AG08395 (cell line): ENCODE measurements around the gene PLXNA4.
"Not testable (repeated sequence)": the region's sequence is repeated elsewhere in the genome, so short reads cannot be mapped to it uniquely, and the experiment has no call there.

Source experiments
- DNase-seq: peaks from one replicate; pipeline ENCODE4 v3.0.0; 2012; ENCODE audit warnings: mixed read lengths, low spot score

PLXNA4 gene

DNA sequence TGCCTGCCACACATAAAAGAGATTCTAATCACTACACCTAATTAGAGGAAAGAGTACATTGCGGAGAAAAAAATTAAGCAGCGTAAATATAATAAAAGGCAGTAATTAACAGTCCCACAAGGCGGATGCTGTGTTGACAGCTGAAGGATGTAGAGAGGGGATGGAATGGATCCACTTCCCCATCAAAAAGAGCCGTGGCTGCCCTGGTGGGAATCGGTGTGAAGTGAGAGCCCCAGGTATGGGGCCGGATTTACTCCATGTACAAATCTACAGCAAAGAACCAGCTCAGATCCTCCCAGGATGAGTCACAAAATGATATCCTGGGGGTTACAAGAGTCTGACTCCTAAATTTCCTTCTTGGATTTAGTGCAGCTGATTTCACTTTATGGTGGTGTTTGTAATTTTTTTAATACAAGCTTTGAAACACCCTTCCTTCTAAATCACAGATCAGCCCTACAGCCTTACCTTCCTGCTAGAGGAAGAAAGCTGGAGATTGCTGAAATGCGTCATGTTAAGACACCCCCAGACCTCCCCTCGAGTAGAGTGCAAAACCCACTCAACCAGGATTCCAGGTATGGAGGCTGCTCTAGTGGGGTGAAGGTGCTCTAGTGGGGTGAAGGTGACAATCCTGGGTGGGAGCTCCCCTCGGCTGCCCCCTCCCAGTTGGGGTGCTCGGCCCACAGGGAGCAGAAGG, 398.4 kb downstream of the PLXNA4 start:
- DNase-seq: peak; percentile 22

DNA sequence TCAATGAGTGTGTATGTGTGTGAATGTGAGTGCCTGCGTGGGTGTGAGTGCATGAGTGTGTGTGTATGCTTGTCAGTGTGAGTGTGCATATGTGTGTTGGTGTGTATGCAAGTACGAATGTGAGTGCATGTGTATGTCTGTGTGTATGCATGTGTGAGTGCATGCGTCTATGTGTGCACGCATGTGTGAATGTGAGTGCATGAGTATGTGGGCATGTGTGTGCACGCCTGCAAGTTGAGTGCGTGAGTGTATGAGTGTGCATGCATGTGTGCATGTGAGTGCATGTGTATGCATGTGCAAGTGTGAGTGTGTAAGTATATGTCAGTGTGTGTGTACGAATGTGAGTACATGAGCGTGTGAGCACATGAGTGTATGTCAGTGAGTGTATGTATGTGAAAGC, 399.6 kb downstream of the PLXNA4 start:
- no peak for DNase-seq

DNA sequence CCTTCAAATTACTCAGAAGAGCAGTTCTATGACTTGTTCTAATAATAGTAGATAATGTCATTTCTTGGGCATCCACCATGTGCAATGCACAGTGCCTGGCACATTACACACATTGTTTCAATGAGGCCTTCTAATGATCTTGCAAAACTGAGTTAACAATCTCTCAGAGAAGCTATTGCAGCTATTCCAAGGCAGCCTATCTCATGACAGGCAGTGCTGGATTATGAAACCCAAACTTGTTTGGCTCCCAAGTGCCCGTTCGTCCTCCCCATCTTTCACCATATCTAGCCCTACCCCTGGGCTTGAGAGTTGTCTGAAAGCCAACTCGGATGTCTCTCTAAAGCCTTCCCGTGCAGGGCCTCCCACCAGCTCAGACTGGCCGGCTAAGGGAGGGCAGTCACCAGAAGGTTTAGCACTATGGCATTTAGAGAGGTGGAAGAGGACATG, 405.1 kb downstream of the PLXNA4 start:
- DNase-seq: peak; percentile 32

DNA sequence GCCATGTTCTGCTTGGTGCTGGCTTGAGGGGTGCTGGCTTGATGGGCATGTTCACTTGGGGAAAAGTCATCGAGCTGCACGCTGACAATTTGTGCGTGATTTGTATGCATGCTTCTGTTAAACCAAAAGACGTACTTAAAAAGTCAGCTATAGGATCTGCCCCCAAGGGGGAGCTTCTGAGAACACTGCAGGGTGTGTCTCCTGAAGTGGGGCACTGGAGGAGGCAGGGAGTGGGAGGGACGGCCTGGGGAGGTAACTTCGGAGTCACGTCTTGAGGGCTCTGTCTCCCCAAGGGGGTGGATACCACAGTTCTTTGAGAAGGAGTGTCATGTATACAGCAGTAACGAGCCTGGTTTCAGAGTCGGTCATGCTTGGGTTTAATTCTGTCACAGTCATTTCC, 406.5 kb downstream of the PLXNA4 start:
- no peak for DNase-seq

DNA sequence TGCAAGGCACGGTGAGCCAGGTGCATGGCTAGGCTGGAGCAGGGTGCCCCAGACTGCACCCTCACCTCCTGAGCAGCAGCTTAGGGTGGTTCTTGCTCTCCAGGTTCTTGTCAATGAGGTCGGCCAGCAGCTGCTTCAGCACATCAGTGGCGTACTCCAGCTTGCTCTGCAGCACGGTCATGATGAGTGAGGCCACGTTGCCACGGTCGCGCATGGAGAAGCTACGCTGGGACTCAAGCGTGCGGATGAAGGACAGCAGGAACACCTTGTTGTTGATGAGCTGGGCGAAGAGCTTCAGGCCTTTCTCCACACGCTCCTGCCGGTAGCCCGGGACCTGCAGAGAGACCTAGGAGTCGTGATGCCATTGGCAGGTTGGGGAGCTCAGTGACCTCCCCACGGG, 408.0 kb downstream of the PLXNA4 start:
- DNase-seq: no peak

DNA sequence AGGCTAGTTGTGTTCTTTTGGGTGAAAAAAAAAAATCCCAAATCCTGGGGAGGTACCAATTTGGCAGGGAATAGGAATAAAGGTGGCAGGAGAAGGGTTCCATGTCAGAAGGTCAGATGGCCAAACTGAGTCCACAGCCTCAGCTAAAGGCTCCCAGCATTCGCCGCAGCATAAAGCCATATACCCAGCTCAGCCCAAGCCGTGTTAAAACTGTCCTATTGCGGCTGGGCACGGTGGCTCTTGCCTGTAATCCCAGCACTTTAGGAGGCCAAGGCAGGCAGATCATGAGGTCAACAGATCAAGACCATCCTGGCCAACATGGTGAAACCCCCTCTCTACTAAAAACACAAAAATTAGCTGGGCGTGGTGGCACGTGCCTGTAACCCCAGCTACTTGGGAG, 410.6 kb downstream of the PLXNA4 start:
- not testable (repeated sequence) for DNase-seq

DNA sequence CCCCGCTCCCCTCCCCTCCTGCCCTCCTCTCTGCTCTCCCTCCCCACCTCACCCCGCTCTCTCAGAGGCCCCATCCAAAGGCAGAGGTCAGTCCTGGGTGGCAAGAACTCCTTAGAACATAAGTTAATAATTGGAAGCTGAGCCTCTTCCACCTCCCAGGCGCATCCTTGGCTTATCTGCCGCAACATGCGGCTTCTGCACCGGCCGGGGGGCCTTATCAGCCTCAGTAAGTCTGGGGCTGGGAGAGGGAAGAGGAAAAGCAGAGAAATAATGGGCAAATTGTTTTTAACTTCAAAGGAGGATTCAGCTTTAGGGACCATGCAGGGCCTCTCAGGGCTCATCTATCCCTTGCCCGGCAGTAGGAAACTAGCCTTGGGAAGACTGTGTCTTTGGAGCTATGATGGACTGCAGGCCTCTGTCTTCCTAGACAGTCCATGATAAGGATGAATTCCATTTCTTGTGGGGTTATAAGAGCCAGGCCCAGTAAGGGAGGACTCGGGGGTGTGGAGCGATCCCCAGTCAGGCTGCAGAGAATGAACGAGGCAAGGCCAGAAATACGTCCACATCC, 411.6 kb downstream of the PLXNA4 start:
- DNase-seq: no peak

DNA sequence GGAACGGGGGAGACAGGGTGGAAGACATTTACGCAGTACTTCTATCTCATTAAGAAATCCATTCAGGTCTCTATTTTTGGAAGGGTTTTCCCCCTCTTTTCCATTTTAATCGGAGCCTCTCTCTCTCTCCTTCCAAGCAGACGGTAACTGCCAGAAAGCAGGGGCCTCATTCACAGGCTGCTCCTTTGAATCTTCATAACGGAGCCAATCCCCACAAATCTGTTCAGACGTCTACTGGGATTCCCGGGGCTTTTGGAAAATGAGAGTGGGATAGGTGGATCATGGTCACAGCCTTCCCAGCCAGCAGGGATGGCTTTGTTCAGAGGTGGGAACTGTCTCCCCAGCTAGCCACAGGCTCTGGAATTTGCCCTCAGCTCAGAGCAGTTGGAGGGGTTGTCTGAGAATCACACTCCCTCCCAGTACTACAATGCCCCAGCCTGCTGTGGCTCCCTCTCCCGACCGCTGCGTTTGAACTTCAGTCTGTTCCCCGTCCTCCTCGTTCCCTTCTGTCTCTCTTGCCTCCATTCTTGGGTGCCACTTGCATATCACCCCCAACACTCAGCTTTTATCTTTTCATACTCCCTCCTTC, 413.6 kb downstream of the PLXNA4 start:
- no peak for DNase-seq

DNA sequence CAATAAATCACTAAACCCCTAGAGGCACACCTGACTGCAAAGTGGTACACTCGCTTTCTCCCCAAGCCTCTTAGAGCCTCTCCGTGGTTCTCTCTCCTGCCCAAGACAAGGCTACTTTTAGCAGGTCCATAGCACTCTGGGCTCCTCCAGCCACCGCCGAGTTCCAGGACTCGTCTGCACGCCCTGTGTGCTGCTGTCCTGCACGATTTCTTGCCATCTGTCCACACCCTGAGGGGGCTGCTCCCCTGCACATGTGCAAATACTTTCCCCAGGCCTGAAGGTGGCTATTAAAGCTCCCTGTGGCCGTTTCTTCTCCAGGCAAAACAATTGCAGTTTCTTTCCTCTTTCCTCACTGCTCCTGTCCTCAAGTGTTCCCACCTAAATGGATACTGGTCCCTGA, 414.3 kb downstream of the PLXNA4 start:
- no peak for DNase-seq

DNA sequence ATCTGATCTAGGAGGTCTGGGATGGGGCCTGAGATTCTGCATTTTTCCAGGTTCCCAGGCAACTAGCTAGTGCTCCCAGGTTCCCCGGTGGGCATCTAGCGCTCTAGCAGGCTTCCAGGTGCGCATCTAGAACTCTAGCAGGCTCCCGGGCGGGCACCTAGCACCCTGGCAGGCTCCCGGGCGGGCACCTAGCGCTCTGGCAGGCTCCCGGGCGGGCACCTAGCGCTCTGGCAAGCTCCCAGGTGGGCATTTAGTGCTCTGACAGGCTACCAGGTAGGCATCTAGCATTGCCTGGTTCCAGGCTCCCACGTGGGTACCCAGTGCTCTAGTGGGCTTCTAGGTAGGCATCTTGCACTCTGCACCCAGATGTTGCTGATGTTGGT, 414.7 kb downstream of the PLXNA4 start:
- no peak for DNase-seq

DNA sequence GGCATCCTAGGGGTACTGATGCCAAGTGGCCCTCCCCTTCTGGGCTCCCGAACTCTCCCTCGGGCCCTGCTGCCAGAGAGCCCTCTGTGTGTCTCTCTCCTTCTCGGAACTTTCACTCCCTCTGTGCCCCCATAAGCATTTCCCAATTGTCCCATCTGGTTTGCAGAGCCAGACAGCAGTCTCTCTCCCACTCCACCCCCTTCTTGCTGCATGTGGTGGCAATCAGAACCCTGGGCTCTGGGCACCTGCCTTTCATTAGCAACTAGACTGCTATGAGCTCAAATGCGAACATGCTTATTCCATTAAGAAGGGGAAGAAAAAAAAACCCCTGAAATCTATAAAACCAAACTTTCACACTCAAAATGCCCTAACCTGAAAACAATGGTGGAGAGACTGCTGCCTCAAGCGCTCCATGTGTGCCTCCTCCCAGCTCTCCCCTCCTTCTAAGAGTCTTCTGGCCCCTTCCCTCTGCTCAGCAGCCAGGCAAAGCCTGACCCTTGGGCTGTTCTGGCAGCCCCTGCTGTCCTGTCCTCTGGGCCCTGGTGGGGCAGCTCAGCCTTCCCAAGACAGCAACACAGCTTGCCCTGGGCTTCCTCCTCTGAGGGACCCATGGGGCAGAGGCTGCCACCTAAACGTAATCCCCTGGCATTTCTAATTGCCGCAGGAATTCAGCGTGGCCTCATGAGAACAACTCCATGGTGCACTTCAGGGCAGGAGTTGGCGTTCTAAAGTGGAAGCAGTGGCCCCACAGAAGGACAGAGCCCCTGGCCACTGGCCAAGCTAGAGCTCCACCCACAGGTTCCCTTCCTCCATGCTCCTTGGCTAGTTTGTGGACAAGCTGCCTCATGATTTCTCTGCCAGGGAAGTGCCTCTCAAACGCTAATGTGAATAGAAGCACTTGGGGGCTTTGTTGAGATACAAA, 415.4 kb downstream of the PLXNA4 start:
- peak; percentile 41 for DNase-seq

DNA sequence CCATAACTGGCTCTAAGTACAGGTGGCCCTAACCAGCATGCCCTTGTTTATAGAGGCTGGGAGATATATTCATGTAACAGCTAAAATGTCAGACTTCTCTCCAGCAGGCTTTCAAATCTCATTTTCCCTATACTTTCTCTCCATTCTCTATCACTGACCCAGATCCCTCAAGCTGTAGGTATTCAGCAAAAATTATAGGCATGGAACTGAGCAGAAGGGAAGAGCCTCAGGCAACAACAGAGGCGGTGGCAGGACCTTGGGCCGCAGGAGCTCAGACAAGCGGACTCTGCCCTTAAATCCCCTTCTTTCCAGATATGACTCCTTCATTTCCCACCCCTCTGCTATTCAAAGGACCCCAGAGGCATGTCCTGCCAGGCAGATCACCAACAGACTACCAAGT, 417.4 kb downstream of the PLXNA4 start:
- DNase-seq: no peak

DNA sequence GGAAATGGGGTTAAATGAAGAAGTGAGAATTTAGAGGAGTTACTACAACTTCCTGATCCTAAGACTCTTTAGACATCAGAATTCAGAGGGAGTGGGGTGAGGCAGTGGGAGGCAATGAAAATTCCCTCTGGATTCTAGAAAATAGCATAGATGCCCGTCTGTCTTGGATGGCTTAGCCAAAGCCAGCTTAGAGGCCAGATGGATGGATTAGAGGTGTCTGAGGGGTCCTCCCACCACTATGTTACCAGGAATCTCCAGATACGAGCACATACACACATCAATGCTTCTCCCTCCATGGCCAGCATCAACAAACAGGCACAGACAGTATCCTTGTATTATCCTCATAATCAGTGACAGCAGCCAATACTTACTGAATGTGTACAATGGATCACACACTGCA, 418.1 kb downstream of the PLXNA4 start:
- no peak for DNase-seq

DNA sequence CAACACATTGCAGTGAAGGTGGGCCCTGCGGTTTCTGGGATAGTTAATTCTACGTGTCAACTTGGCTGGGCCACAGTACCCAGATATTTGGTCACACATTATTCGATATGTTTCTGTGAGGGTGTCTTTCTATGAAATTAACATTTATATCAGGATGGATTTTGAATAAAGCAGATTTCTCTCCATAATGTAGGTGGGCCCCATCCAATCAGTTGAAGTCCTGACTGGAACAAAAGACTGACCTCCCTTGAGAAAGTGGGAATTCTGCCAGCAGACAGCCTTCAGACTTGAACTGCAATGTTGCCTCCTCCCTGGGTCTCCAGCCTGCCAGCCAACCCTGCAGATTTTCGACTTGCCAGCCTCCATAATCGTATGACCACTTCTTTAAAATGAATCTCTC, 420.6 kb downstream of the PLXNA4 start:
- no peak for DNase-seq

DNA sequence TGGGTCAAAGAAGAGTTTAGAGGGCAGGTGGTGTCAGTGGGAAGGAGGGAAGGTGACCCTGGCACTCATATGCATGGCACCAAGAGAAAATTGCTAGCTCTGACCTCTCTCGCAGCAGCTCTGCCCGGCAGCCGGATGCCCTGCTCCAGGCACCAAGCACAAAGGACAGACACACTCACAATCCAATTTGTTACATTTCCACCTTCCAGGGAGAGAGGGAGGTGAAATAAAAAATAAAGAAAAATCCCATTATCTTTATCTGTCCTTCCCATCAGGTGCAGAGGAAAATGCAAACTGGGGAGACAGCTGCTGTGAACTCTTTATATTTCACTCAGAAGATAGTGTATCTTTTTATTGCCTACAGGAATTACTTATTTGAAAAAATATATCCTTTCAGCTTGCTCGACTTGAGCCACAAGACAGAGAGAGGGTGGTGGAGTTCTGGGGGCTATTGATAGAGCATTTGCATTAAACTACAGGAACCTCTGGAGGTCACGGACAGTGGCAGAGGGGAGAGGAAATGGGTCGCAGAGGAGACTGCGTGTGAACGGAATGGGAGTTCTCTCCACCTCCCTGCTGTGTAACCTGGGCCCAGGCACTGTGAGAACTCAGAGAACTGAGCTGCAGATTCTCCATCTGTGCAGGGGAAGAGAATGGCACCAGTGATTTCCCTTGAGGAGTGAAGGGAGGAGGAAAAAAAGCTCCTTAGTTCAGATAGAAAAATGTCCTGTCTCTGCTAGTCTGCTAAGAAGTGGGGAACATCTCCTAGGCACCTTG, 421.4 kb downstream of the PLXNA4 start:
- no peak for DNase-seq

DNA sequence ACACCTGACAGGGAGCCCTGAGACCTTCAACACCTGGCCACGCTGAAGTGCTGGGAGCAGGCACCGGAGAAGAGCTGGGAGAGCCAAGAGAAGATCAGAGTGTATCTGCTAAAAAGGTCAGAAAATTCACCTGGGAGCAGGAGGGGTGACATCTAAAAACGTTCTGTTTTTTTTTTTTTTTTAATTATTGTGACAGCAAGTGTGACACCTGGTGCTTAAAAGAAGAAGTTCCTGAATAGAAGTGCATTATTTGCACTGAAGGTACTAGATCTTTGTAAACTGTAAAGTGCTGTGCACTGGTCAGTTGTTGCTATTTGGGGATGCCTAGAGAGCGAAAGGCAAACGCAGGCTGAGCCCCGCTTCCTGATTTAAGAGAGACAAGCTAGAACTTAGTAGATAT, 422.0 kb downstream of the PLXNA4 start:
- no peak for DNase-seq

DNA sequence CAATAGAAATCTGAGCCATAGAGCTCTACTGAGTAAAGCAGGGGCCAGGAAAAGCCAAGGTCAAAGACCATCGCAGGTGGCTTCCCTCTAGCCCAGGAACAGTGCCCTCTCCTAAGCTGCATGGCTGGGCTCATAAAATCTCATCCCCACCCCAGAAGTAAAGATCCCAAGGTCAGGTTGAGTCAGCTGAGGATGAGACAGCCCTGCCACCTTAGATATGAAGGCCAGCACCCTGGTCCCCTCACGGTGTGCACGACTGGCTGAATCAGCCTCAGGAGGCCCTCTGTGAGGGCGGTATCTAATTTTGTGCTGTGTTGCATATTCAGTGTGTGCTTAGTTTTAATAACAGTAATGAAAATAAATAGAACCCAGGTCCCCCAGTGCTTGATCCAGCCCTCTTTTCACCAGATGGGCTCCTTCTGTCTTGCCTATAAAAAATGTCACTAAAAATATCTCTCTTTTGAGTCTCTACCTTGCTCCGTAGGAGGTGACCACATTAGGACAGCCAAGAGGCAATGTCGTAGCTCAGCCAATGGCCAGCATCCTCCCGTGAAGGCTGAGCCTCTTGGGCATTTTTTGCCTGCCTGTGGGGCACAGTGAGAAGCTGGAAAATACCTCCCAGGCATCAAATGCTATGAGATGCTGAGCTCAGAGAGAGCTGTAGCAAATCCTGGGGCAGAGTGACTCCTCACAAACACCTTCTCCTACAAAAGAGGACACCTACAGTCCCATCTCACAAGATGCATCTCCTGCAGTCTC, 424.0 kb downstream of the PLXNA4 start:
- no peak for DNase-seq

DNA sequence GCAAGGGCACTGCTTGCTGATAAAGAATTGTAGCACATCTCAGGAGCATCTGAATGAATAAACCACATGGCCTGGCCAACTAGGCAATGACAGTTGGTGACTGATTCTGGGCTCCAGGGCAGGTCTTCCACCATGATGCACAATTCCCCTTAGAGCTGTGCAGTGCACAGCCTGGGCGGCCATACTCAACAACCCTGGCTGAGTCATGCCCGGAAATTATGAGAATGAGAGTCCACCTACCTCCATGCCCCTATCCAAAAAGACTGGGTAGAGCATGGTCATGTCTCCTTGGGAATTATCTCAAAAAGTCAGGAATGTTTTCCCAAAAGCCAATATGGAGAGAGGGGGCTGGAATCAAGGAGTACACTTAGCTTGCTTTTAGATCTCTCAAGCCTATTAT, 425.6 kb downstream of the PLXNA4 start:
- no peak for DNase-seq

DNA sequence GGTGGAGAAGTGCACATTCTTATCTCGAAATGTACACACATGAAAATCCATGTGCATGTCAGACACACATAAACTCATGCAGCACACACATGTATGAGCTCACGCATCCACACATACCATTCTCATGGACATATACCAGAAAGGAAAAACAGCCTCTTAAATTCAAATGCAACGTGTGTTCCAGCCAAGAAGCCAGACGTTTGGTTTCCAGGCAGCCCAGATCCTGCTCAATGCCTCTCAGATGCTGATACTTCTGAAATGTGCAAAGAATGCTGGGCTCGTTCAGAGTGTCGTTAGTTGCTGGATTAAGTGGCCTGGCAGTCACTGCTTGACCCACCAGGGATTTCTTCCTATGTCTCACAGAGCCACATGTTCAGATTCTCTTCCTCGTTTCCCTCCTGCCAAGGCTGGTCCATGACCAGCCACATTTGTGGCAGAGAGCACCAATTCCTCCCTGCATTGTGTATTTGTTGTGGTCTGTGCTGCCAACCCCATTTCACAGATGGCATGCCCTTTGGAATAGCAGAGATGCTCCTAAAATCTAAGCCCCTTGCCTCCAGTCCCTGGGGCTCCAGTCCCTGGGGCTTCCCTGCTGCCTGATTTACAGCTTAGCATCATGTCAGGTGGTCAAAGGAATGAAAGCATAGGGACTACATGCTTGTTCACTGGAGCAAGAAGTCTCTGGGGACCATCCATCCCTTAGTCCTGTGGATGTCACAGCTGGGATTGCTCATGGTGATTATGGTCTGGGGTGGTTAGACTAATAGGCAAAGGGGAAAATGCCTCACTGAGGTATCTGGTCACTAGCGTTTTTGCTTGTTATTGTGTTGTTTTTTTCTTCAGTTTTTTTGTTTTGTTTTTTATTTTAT, 426.6 kb downstream of the PLXNA4 start:
- no peak for DNase-seq

DNA sequence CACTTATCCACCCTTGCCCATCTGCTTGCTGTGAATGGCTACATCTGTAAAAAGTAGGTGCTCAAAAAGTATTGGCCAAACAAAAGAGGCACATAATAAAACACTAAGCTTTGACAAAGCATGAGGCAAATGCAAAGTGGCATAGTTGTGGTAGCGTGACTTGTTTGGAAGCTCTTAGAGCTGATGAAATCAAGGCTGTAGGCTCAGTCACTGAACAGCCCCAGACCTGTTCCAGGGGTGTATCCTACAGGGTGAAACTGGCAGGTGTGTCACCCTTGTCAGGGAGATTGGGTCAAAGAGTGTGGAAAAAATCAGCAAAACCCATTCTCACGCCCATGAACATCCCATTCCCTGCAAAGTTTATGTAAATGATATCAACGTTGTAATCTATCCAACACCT, 427.4 kb downstream of the PLXNA4 start:
- DNase-seq: no peak
